Loucy (cell line): ENCODE measurements around the gene GOSR1.

Source experiments
- H2AFZ ChIP-seq: fragments of 200-600 bp; sonication (generic); 2 replicates; pipeline ENCODE4 v1.6.0; 2016; ENCODE audit warnings: antibody characterized with exemption, mild to moderate bottlenecking, low read length, moderate library complexity
- H3F3A ChIP-seq: fragments of 200-600 bp; 2 replicates; pipeline ENCODE4 v1.6.0; 2016; ENCODE audit warnings: antibody characterized with exemption, low read depth, mild to moderate bottlenecking
- H3K27me3 ChIP-seq: fragments of 200-600 bp; sonication (generic); 2 replicates; pipeline ENCODE4 v1.6.1; 2014; ENCODE audit warnings: low read length, mild to moderate bottlenecking; ENCODE audit not compliant: insufficient read depth, poor library complexity, severe bottlenecking
- H3K36me3 ChIP-seq: fragments of 200-600 bp; sonication (generic); 2 replicates; pipeline ENCODE4 v1.6.1; 2016; ENCODE audit warnings: low read length; ENCODE audit not compliant: insufficient read depth
- H3K4me1 ChIP-seq: fragments of 200-600 bp; sonication (generic); 2 replicates; pipeline ENCODE4 v1.5.1; 2014; ENCODE audit warnings: low read length, mild to moderate bottlenecking; ENCODE audit not compliant: insufficient read depth, poor library complexity, severe bottlenecking
- H3K4me2 ChIP-seq: fragments of 200-600 bp; sonication (generic); 2 replicates; pipeline ENCODE4 v1.6.0; 2014; ENCODE audit warnings: antibody characterized with exemption, low read length, low read depth, mild to moderate bottlenecking; ENCODE audit not compliant: poor library complexity, severe bottlenecking
- H3K4me3 ChIP-seq: fragments of 200-600 bp; sonication (generic); 2 replicates; pipeline ENCODE4 v1.5.1; 2014; ENCODE audit warnings: low read length, mild to moderate bottlenecking, mixed read lengths; ENCODE audit not compliant: poor library complexity, severe bottlenecking
- H3K79me2 ChIP-seq: fragments of 200-600 bp; sonication (generic); 2 replicates; pipeline ENCODE4 v1.6.1; 2014; ENCODE audit warnings: low read length; ENCODE audit not compliant: insufficient read depth
- H3K9ac ChIP-seq: fragments of 200-600 bp; sonication (generic); 2 replicates; pipeline ENCODE4 v1.6.0; 2014; ENCODE audit warnings: mild to moderate bottlenecking, low read depth, low read length, moderate library complexity; ENCODE audit not compliant: poor library complexity, severe bottlenecking
- H3K9me2 ChIP-seq: fragments of 200-600 bp; sonication (generic); replicated peaks from 2 replicates; pipeline ENCODE4 v1.6.1; 2016; ENCODE audit warnings: low read depth, low read length, mixed read lengths
- H3K9me3 ChIP-seq: fragments of 200-600 bp; sonication (generic); 2 replicates; pipeline ENCODE4 v1.6.1; 2014; ENCODE audit warnings: mild to moderate bottlenecking, antibody characterized with exemption, low read length, low read depth; ENCODE audit not compliant: insufficient read depth
- H4K20me1 ChIP-seq: fragments of 200-600 bp; sonication (generic); 2 replicates; pipeline ENCODE4 v1.6.0; 2014; ENCODE audit warnings: antibody characterized with exemption, low read length, mild to moderate bottlenecking; ENCODE audit not compliant: insufficient read depth, poor library complexity, severe bottlenecking
- CTCF ChIP-seq: fragments of 200-600 bp; sonication (generic); conservative IDR thresholded peaks from 2 replicates; pipeline ENCODE4 v1.5.1; 2014; ENCODE audit warnings: mild to moderate bottlenecking, antibody characterized with exemption, low read length
- EZH2phosphoT487 ChIP-seq: fragments of 200-600 bp; IDR thresholded peaks from 2 replicates; pipeline ENCODE4 v1.6.1; 2018; ENCODE audit warnings: antibody characterized with exemption, mild to moderate bottlenecking, moderate library complexity, borderline replicate concordance

The GOSR1 gene

GRCh38 chr17:30449480-30449879, 27.7 kb upstream of the GOSR1 start:
- no peaks in the 10 kb centered on the region for H3K9me3 ChIP-seq
- no peaks in the 10 kb centered on the region for H3K27me3 ChIP-seq
- H3K79me2 ChIP-seq = no peaks in the 10 kb centered on the region
- H3K9ac ChIP-seq = no peak overlapping the region
- H3F3A ChIP-seq = no peaks in the 10 kb centered on the region
- H3K4me1 ChIP-seq = no peaks in the 10 kb centered on the region
- H3K36me3 ChIP-seq = peaks cover 44% of the 10 kb centered on the region; the same call in 1 of the 2 replicates
- no peaks in the 10 kb centered on the region for H3K9me2 ChIP-seq
- no peak overlapping the region for H3K4me3 ChIP-seq
- H2AFZ ChIP-seq = no peak overlapping the region
- no peaks in the 10 kb centered on the region for H4K20me1 ChIP-seq
- TF ChIP-seq CTCF = no peak
- no peak for TF ChIP-seq EZH2phosphoT487
- H3K4me2 ChIP-seq = no peak overlapping the region

GRCh38 chr17:30450125-30451027, 26.8 kb upstream of the GOSR1 start:
- Histone ChIP-seq H3K79me2 (no peaks in the 10 kb centered on the region), H3K4me2 (no peak overlapping the region), H4K20me1 (no peaks in the 10 kb centered on the region), H3K9me3 (no peaks in the 10 kb centered on the region), H2AFZ (no peak overlapping the region), H3K9me2 (no peaks in the 10 kb centered on the region), H3K36me3 (peaks cover 41% of the 10 kb centered on the region; the same call in 1 of the 2 replicates), H3F3A (no peaks in the 10 kb centered on the region), H3K4me1 (no peaks in the 10 kb centered on the region), H3K27me3 (no peaks in the 10 kb centered on the region), H3K4me3 (no peak overlapping the region), H3K9ac (no peak overlapping the region)
- TF ChIP-seq EZH2phosphoT487 = no peak
- TF ChIP-seq CTCF = no peak

GRCh38 chr17:30454635-30455034, 22.6 kb upstream of the GOSR1 start:
- TF ChIP-seq EZH2phosphoT487 (no peak), CTCF (no peak)
- peaks cover 51% of the 10 kb centered on the region for H3K36me3 ChIP-seq
- no peak overlapping the region for H2AFZ ChIP-seq
- H3K4me1 ChIP-seq = no peaks in the 10 kb centered on the region
- H3K4me2 ChIP-seq = no peak overlapping the region
- H3K9me3 ChIP-seq = no peaks in the 10 kb centered on the region
- no peaks in the 10 kb centered on the region for H4K20me1 ChIP-seq
- no peaks in the 10 kb centered on the region for H3F3A ChIP-seq
- H3K4me3 ChIP-seq = no peak overlapping the region
- no peaks in the 10 kb centered on the region for H3K79me2 ChIP-seq
- H3K9me2 ChIP-seq = no peaks in the 10 kb centered on the region
- H3K9ac ChIP-seq = no peak overlapping the region
- no peaks in the 10 kb centered on the region for H3K27me3 ChIP-seq
